ENCODE data around the gene ARFGEF3.
A peak's percentile ranks its signal among the peaks of the same experiment; 100 is the strongest.
"Not testable (repeated sequence)": the region's sequence is repeated elsewhere in the genome, so short reads cannot be mapped to it uniquely, and the experiment has no call there.

ARFGEF3 gene

GRCh38 chr6:138161338-138162110 lies at the start of gene ARFGEF3:
ARFGEF3 (plus strand) TSS chr6:138161939; CDS start chr6:138162087, 148 bp downstream.
- DNase-seq: peak; percentile 44

- DNase-seq: no peak
Observed at GRCh38 chr6:138113588-138114210, 48.0 kb upstream of the ARFGEF3 start.

GRCh38 chr6:138115201-138115600 lies 46.5 kb upstream of the ARFGEF3 start:
- DNase-seq: no peak

GRCh38 chr6:138115877-138116660 lies 45.7 kb upstream of the ARFGEF3 start:
- DNase-seq: peak; percentile 25

GRCh38 chr6:138116661-138116999 lies 45.1 kb upstream of the ARFGEF3 start:
- DNase-seq: no peak

GRCh38 chr6:138117376-138117914 lies 44.3 kb upstream of the ARFGEF3 start:
- no peak for DNase-seq

- DNase-seq: not testable (repeated sequence)
Observed at GRCh38 chr6:138119229-138119628, 42.5 kb upstream of the ARFGEF3 start.

GRCh38 chr6:138119976-138120375 lies 41.8 kb upstream of the ARFGEF3 start:
- no peak for DNase-seq

- no peak for DNase-seq
Observed at GRCh38 chr6:138124096-138124495, 37.6 kb upstream of the ARFGEF3 start.

GRCh38 chr6:138128096-138128495 lies 33.6 kb upstream of the ARFGEF3 start:
- DNase-seq: no peak

GRCh38 chr6:138129190-138129589 lies 32.5 kb upstream of the ARFGEF3 start:
- no peak for DNase-seq

- no peak for DNase-seq
Observed at GRCh38 chr6:138142806-138143205, 18.9 kb upstream of the ARFGEF3 start.

GRCh38 chr6:138145402-138145801 lies 16.3 kb upstream of the ARFGEF3 start:
- DNase-seq: no peak

GRCh38 chr6:138146544-138146943 lies 15.2 kb upstream of the ARFGEF3 start:
- DNase-seq: no peak

- DNase-seq: no peak
Observed at GRCh38 chr6:138155443-138155842, 6.3 kb upstream of the ARFGEF3 start.

- DNase-seq: no peak
Observed at GRCh38 chr6:138157986-138158638, 3.6 kb upstream of the ARFGEF3 start.

- DNase-seq: no peak
Observed at GRCh38 chr6:138159246-138159645, 2.5 kb upstream of the ARFGEF3 start.

GRCh38 chr6:138160329-138161087 lies 1.2 kb upstream of the ARFGEF3 start:
- no peak for DNase-seq

- no peak for DNase-seq
Observed at GRCh38 chr6:138161088-138161337, 726 bp upstream of the ARFGEF3 start.

GRCh38 chr6:138162111-138162954 lies 594 bp downstream of the ARFGEF3 start:
- DNase-seq: no peak

GRCh38 chr6:138162955-138163575 lies 1.3 kb downstream of the ARFGEF3 start:
- DNase-seq: no peak
